Erythroblast (primary cell): ENCODE measurements around the gene ZACN.

Experiments
- GATA1 ChIP-seq: IDR thresholded peaks from 2 replicates; pipeline ENCODE4 v1.6.1; 2011; ENCODE audit warnings: low read depth, mild to moderate bottlenecking, control low read depth, low read length, moderate library complexity
- POLR2A ChIP-seq: IDR thresholded peaks from 2 replicates; pipeline ENCODE4 v1.6.1; 2011; ENCODE audit warnings: mild to moderate bottlenecking, low read length

GRCh38 chr17:76038050-76038449 is 40.9 kb upstream of the ZACN start:
- TF ChIP-seq POLR2A (no peak), GATA1 (no peak)
